K562 (cell line): Measurements from ENCODE around the gene USF2. TPM values are rescaled to one million over a fixed set of nuclear protein-coding genes. Genes with fewer than 3 reads are reported as not detected.

Experiments used
- DACH1 ChIP-seq: fragments of 450-650 bp; IDR thresholded peaks from 2 replicates; pipeline ENCODE4 v1.6.1; 2018; ENCODE audit not compliant: partially characterized antibody
- FOSL1 ChIP-seq: fragments of 200-800 bp; sonication (Bioruptor generic); conservative IDR thresholded peaks from 2 replicates; pipeline ENCODE4 v1.6.1; 2016; ENCODE audit warnings: missing genetic modification characterization, missing compliant biosample characterization
- HNRNPK ChIP-seq: fragments of 200-400 bp; formaldehyde crosslinking; IDR thresholded peaks from one replicate; pipeline ENCODE4 v1.6.1; 2018; ENCODE audit warnings: mild to moderate bottlenecking, low read depth, low read length; ENCODE audit not compliant: poor library complexity, severe bottlenecking
- JUND ChIP-seq, 2 experiments: IDR thresholded peaks; 2 replicates in 1 of 2; 3 replicates in 1 of 2; pipeline ENCODE4 v1.6.1; 2011; ENCODE audit warnings: borderline replicate concordance in 2 of 2, low read depth in 2 of 2, low read length in 2 of 2, improper control_type of control experiment in 1 of 2, missing biosample characterization in 1 of 2, missing genetic modification characterization in 1 of 2, missing genetic modification reagents in 1 of 2
- MECOM ChIP-seq: fragments of 250-450 bp; sonication (Bioruptor Pico); IDR thresholded peaks from 2 replicates; pipeline ENCODE4 v1.8.0; 2022; ENCODE audit warnings: inconsistent platforms
- NCOA1 ChIP-seq: fragments of 450-650 bp; IDR thresholded peaks from 2 replicates; pipeline ENCODE4 v1.6.1; 2016; ENCODE audit warnings: low read depth
- PHF8 ChIP-seq: fragments of 200-600 bp; sonication (generic); IDR thresholded peaks from 2 replicates; pipeline ENCODE4 v1.6.1; 2012; ENCODE audit warnings: mixed run types, mild to moderate bottlenecking, inconsistent platforms, low read length, moderate library complexity, borderline replicate concordance
- SIX5 ChIP-seq, 2 experiments: IDR thresholded peaks; 2 replicates each; pipeline ENCODE4 v1.6.1; 2011; ENCODE audit warnings: low read length in 2 of 2, borderline replicate concordance in 1 of 2, low read depth in 1 of 2, mild to moderate bottlenecking in 1 of 2, moderate library complexity in 1 of 2; ENCODE audit not compliant: insufficient read depth in 1 of 2
- SREBF1 ChIP-seq: fragments of 150-350 bp; IDR thresholded peaks from 2 replicates; pipeline ENCODE4 v1.6.1; 2014; ENCODE audit warnings: antibody characterized with exemption, low read depth, low read length, borderline replicate concordance
- TSC22D4 ChIP-seq: fragments of 450-650 bp; IDR thresholded peaks from 2 replicates; pipeline ENCODE4 v1.6.1; 2016; ENCODE audit warnings: missing genetic modification characterization, missing biosample characterization, control low read depth
- ZNF282 ChIP-seq: sonication (generic); formaldehyde crosslinking; IDR thresholded peaks from 2 replicates; pipeline ENCODE4 v1.8.1; 2023; ENCODE audit warnings: missing genetic modification reagents
- polyA plus RNA-seq, 8 experiments: library from polyadenylated mRNA; depleted of rRNA in 4 of 8; stranded (reverse) in 5 of 8; unstranded in 3 of 8; fragments of >200 nt; fragmentation: Nextera tagmentation in 2 of 8; fragmentation: Illumina TruSeq in 1 of 8; extraction: Ambion mirVana in 2 of 8; extraction: Trizol in 1 of 8; gene quantifications; 2 replicates each; pipeline versions ENCODE4 v1.2.1 to v1.2.3, GENCODE V29; 2011 to 2014; ENCODE audit warnings: inconsistent platforms in 1 of 8, missing spikeins in 1 of 8
- total RNA-seq, 7 experiments: library from RNA; depleted of rRNA in 6 of 7; stranded (reverse); fragments of >200 nt in 6 of 7; fragmentation: Illumina TruSeq in 2 of 7; extraction: Trizol in 2 of 7; gene quantifications; 2 replicates each; pipeline versions ENCODE4 v1.2.1 to v1.2.3, GENCODE V29; 2011 to 2021; ENCODE audit warnings: low replicate concordance in 1 of 7
- TF ChIP-seq, protein P1 (sequence below), 2 experiments: IDR thresholded peaks; 2 replicates each; pipeline ENCODE4 v1.6.1; 2012; ENCODE audit warnings: improper control_type of control experiment in 2 of 2, low read depth in 2 of 2, low read length in 2 of 2, borderline replicate concordance in 1 of 2
- TF ChIP-seq, protein P2 (sequence below), 2 experiments: IDR thresholded peaks; 2 replicates each; pipeline ENCODE4 v1.6.1; 2011; ENCODE audit warnings: borderline replicate concordance in 1 of 2, control low read depth in 1 of 2, low read depth in 1 of 2, low read length in 1 of 2, mild to moderate bottlenecking in 1 of 2, mixed read lengths in 1 of 2, moderate library complexity in 1 of 2; ENCODE audit not compliant: insufficient read depth in 1 of 2, insufficient read length in 1 of 2, poor library complexity in 1 of 2, severe bottlenecking in 1 of 2; ENCODE audit errors: extremely low read depth in 1 of 2
- TF ChIP-seq, protein P3 (sequence below): fragments of 250-450 bp; sonication (Bioruptor Pico); IDR thresholded peaks from 2 replicates; pipeline ENCODE4 v1.4.0; 2020; ENCODE audit warnings: mild to moderate bottlenecking
- TF ChIP-seq, protein P4 (sequence below): fragments of 200-800 bp; sonication (Bioruptor generic); IDR thresholded peaks from 2 replicates; pipeline ENCODE4 v1.6.1; 2017; ENCODE audit warnings: missing genetic modification characterization, missing compliant biosample characterization
- TF ChIP-seq, protein P5 (sequence below): IDR thresholded peaks from 2 replicates; pipeline ENCODE4 v1.6.1; 2014; ENCODE audit warnings: antibody characterized with exemption

USF2 gene
- total and polyA plus RNA-seq, 9 of the 15 experiments (the other 6 are each of a cell fraction or from before 2014, with no cell fraction given): 0.27 to 93.7 (median 58.4) TPM

DNA sequence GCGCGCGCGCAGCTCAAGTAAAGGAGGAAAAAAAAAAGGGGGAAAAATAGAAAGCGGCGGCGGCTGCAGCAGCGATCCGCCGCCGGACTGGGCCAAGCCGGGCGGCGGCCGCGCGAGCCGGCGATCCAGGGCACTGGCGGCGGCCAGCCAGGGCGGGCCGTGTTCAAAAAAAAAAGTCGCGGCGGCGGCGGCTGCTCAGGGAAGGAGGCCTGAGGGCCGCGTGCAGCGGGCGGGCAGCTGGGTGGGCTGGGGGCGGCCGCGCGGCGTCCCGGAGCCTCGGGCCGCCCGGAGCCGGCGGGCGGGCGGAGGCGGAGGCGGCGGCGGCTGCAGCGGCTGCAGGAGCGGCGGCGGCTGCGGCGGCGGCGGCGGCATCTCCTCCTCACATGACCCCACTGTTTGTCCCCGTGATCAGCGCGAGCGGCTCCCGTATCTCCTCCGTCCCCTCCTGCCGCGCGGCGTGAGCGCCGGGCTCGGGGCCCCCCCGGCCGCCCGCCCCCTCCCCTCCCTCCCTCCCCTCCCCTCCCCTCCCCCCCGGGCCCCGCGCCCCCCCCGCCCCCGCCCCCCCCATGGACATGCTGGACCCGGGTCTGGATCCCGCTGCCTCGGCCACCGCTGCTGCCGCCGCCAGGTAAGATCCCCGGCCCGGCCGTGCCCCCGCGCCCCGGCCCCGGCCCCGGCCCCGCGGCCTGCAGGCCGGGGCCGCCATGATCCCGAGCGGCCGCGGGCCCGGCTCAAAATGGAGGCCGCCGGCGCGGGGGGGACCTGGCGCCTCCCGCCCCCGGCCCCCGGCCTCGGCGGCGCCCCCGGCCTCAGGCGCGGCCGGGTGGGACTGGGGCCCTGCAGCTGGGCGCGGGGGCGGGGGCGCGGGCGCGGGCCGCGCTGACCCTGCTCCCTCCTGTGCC, at the start of gene USF2 (continued):
- TF ChIP-seq, protein P1, sequence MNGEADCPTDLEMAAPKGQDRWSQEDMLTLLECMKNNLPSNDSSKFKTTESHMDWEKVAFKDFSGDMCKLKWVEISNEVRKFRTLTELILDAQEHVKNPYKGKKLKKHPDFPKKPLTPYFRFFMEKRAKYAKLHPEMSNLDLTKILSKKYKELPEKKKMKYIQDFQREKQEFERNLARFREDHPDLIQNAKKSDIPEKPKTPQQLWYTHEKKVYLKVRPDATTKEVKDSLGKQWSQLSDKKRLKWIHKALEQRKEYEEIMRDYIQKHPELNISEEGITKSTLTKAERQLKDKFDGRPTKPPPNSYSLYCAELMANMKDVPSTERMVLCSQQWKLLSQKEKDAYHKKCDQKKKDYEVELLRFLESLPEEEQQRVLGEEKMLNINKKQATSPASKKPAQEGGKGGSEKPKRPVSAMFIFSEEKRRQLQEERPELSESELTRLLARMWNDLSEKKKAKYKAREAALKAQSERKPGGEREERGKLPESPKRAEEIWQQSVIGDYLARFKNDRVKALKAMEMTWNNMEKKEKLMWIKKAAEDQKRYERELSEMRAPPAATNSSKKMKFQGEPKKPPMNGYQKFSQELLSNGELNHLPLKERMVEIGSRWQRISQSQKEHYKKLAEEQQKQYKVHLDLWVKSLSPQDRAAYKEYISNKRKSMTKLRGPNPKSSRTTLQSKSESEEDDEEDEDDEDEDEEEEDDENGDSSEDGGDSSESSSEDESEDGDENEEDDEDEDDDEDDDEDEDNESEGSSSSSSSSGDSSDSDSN (IDR thresholded peaks at IDR 0.05; ENCODE audit: borderline replicate concordance in 1 of 2, low read depth in 2 of 2, low read length in 2 of 2): 0 out of 4 replicates have a peak, but pooled peaks of 1 of the 2 experiments have one; percentile 35
- peak; percentile 27; the same call in 1 of the 2 replicates for TF ChIP-seq PHF8
- no peak for TF ChIP-seq MECOM (CRISPR knock-in tag)
- TF ChIP-seq TSC22D4: no peak
- TF ChIP-seq, protein P2, sequence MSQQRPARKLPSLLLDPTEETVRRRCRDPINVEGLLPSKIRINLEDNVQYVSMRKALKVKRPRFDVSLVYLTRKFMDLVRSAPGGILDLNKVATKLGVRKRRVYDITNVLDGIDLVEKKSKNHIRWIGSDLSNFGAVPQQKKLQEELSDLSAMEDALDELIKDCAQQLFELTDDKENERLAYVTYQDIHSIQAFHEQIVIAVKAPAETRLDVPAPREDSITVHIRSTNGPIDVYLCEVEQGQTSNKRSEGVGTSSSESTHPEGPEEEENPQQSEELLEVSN (IDR thresholded peaks at IDR 0.05; ENCODE audit: borderline replicate concordance in 1 of 2, extremely low read depth in 1 of 2, insufficient read depth in 1 of 2, insufficient read length in 1 of 2, low read depth in 1 of 2, low read length in 1 of 2, poor library complexity in 1 of 2, severe bottlenecking in 1 of 2): peak in 1 of 2 experiments; percentile 48
- TF ChIP-seq FOSL1 (tag): 0 out of 2 replicates have a peak, but pooled peaks have one; percentile 9
- TF ChIP-seq NCOA1: no peak
- TF ChIP-seq, protein P3, sequence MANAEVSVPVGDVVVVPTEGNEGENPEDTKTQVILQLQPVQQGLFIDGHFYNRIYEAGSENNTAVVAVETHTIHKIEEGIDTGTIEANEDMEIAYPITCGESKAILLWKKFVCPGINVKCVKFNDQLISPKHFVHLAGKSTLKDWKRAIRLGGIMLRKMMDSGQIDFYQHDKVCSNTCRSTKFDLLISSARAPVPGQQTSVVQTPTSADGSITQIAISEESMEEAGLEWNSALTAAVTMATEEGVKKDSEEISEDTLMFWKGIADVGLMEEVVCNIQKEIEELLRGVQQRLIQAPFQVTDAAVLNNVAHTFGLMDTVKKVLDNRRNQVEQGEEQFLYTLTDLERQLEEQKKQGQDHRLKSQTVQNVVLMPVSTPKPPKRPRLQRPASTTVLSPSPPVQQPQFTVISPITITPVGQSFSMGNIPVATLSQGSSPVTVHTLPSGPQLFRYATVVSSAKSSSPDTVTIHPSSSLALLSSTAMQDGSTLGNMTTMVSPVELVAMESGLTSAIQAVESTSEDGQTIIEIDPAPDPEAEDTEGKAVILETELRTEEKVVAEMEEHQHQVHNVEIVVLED (CRISPR knock-in tag): 0 out of 2 replicates have a peak, but pooled peaks have one; percentile 27
- no peak for TF ChIP-seq SIX5 (IDR thresholded peaks at IDR 0.05; ENCODE audit: borderline replicate concordance in 1 of 2, insufficient read depth in 1 of 2, low read depth in 1 of 2, low read length in 2 of 2)
- TF ChIP-seq, protein P4, sequence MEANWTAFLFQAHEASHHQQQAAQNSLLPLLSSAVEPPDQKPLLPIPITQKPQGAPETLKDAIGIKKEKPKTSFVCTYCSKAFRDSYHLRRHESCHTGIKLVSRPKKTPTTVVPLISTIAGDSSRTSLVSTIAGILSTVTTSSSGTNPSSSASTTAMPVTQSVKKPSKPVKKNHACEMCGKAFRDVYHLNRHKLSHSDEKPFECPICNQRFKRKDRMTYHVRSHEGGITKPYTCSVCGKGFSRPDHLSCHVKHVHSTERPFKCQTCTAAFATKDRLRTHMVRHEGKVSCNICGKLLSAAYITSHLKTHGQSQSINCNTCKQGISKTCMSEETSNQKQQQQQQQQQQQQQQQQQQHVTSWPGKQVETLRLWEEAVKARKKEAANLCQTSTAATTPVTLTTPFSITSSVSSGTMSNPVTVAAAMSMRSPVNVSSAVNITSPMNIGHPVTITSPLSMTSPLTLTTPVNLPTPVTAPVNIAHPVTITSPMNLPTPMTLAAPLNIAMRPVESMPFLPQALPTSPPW (CRISPR knock-in tag): peak; percentile 95
- TF ChIP-seq, protein P5, sequence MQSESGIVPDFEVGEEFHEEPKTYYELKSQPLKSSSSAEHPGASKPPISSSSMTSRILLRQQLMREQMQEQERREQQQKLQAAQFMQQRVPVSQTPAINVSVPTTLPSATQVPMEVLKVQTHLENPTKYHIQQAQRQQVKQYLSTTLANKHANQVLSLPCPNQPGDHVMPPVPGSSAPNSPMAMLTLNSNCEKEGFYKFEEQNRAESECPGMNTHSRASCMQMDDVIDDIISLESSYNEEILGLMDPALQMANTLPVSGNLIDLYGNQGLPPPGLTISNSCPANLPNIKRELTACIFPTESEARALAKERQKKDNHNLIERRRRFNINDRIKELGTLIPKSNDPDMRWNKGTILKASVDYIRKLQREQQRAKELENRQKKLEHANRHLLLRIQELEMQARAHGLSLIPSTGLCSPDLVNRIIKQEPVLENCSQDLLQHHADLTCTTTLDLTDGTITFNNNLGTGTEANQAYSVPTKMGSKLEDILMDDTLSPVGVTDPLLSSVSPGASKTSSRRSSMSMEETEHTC: 0 out of 2 replicates have a peak, but pooled peaks have one; percentile 52
- no peak for TF ChIP-seq DACH1
- TF ChIP-seq HNRNPK: peak; percentile 96
- TF ChIP-seq JUND (IDR thresholded peaks at IDR 0.05; ENCODE audit: borderline replicate concordance, low read depth, low read length): no peak
- no peak for TF ChIP-seq JUND (tag; IDR thresholded peaks at IDR 0.05; ENCODE audit: borderline replicate concordance, low read depth, low read length)
- TF ChIP-seq SREBF1: no peak
- no peak for TF ChIP-seq ZNF282 (CRISPR knock-in tag)
